Measurements from ENCODE around the gene SALL2.
A peak's percentile ranks its signal among the peaks of the same experiment; 100 is the strongest.

SALL2 gene

GRCh38 chr14:21535545-21536417 is 9.6 kb upstream of the SALL2 start:
- peaks cover 6% of the 10 kb centered on the region for H3K4me1 Mint-ChIP-seq (ENCODE audit: low read depth)
- H3K36me3 Mint-ChIP-seq (ENCODE audit: low read depth), result no peaks in the 10 kb centered on the region
- H3K27ac Mint-ChIP-seq, result no peak overlapping the region
- H3K4me3 Mint-ChIP-seq, result no peak overlapping the region
- H3K9me3 Mint-ChIP-seq, result no peaks in the 10 kb centered on the region
- peaks cover 56% of the 10 kb centered on the region for H3K27me3 Mint-ChIP-seq

DNA sequence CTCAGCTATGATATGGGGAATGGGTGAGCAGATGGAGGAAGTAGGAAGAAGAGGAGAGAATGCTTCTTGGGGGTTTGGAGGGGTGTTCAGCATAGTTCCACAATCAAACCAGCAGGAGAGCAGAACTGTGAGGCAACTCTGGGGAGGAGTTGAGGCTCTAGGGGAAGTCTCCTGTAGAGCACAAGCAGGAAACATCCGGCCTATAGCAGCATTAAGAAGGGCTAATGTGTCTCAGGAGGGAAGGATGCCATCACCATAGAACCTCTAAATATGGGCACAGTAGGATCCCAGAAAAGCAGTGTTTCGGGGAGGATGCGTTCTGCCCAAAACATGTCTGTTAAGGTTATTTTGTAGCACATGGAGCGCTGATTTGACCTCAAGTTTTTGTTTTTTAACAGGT is 8.4 kb upstream of the SALL2 start:
- H3K9me3 Mint-ChIP-seq, result no peaks in the 10 kb centered on the region
- no peak overlapping the region for H3K4me3 Mint-ChIP-seq
- H3K27ac Mint-ChIP-seq, result no peak overlapping the region
- H3K36me3 Mint-ChIP-seq (ENCODE audit: low read depth), result no peaks in the 10 kb centered on the region
- peaks cover 52% of the 10 kb centered on the region for H3K27me3 Mint-ChIP-seq
- H3K4me1 Mint-ChIP-seq (ENCODE audit: low read depth), result peaks cover 6% of the 10 kb centered on the region

GRCh38 chr14:21533294-21533693 is 7.1 kb upstream of the SALL2 start:
- Mint-ChIP-seq H3K4me1 (ENCODE audit: low read depth) (peaks cover 6% of the 10 kb centered on the region), H3K4me3 (no peak overlapping the region), H3K36me3 (ENCODE audit: low read depth) (no peaks in the 10 kb centered on the region), H3K27me3 (peaks cover 39% of the 10 kb centered on the region), H3K9me3 (no peaks in the 10 kb centered on the region), H3K27ac (no peak overlapping the region)

DNA sequence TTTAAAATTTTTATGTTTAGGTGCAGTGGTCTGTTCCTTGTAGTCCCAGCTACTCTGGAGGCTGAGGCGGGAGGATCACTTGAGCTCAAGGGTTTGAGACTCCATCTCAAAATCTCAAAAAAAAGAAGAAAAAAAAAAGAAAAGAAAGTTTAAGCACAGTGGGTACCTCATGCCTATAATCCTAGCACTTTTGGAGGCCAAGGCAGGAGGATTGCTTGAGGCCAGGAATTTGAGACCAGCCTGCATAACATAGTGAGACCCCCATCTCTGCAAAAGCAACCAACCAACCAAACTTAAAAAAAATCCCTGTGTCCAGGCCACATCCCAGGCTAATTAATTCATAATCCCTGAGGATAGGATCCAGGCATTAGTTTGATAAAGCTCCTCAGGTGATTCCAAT is 3.4 kb upstream of the SALL2 start:
- H3K9me3 Mint-ChIP-seq, result no peaks in the 10 kb centered on the region
- peaks cover 8% of the 10 kb centered on the region for H3K27me3 Mint-ChIP-seq
- H3K4me1 Mint-ChIP-seq (ENCODE audit: low read depth), result peaks cover 14% of the 10 kb centered on the region
- no peaks in the 10 kb centered on the region for H3K36me3 Mint-ChIP-seq (ENCODE audit: low read depth)
- H3K27ac Mint-ChIP-seq, result no peak overlapping the region
- H3K4me3 Mint-ChIP-seq, result no peak overlapping the region

DNA sequence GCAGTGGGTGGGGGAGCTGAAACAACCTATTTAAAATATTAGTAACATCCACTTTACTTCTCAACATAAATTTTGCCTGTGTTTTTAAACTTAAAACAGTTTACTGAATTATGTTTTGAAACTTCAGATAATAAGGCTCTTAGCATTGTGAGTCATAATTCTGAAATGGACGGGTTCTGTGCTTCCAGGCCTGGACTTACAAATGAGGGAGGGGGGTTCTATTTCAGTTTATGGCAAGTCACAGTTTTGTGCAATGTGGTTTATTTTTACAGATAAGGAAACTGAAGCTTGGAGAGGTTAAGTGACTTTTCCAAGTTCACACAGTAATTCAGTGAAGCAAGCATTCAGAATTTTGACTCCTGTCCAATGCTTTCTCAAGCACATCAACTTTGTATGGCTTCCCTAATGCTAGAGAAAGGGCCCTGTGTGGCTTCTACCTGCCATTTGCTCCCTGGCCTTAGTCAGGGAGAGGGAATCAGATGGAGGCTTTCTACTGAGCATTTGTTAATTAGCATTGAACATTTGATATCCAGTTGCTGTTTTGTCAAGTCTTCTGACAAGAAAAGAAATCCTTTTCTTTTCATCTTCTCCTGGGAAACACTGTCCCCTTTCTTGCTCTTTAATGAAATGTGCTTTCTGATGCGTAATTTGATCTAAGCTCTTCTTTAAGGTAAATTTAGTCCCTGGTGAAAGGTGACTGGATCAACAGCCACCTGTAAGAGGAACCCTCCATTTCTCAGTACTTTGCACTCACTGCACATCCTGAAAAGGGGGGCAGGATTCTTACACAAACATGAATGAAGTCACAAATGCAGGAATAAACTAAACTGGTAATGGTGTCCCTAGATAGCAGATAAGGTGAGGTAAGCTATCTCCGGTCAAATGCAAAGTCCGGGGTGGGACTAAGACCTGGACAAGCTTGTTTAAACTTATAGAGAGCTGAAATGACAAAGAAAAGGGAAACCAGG is 2.5 kb upstream of the SALL2 start:
- Mint-ChIP-seq H3K4me3 (no peak overlapping the region), H3K4me1 (ENCODE audit: low read depth) (peaks cover 14% of the 10 kb centered on the region), H3K9me3 (no peaks in the 10 kb centered on the region), H3K36me3 (ENCODE audit: low read depth) (no peaks in the 10 kb centered on the region), H3K27me3 (peaks cover 4% of the 10 kb centered on the region), H3K27ac (no peak overlapping the region)

DNA sequence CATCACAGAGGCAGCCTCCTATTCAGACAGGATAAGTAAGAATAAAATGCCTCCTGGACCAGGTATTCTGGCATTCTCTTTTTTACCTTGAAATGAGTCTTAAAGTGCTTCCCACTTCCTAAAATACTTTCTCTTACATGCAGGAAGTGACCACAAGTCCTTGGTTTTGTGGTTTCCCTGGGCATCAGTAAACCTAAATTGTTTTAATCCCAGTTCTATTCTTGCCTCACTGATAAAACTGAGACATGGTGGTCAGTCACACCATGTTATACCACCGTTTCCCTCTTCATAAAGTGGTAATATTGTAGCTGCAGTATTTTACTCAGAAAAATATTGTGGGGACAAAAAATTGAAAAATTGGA is 1.2 kb upstream of the SALL2 start:
- peaks cover 14% of the 10 kb centered on the region for H3K4me1 Mint-ChIP-seq (ENCODE audit: low read depth)
- H3K4me3 Mint-ChIP-seq, result peak overlapping the region; percentile 82
- H3K27me3 Mint-ChIP-seq, result no peaks in the 10 kb centered on the region
- peak overlapping the region; percentile 49 for H3K27ac Mint-ChIP-seq
- H3K36me3 Mint-ChIP-seq (ENCODE audit: low read depth), result no peaks in the 10 kb centered on the region
- no peaks in the 10 kb centered on the region for H3K9me3 Mint-ChIP-seq

DNA sequence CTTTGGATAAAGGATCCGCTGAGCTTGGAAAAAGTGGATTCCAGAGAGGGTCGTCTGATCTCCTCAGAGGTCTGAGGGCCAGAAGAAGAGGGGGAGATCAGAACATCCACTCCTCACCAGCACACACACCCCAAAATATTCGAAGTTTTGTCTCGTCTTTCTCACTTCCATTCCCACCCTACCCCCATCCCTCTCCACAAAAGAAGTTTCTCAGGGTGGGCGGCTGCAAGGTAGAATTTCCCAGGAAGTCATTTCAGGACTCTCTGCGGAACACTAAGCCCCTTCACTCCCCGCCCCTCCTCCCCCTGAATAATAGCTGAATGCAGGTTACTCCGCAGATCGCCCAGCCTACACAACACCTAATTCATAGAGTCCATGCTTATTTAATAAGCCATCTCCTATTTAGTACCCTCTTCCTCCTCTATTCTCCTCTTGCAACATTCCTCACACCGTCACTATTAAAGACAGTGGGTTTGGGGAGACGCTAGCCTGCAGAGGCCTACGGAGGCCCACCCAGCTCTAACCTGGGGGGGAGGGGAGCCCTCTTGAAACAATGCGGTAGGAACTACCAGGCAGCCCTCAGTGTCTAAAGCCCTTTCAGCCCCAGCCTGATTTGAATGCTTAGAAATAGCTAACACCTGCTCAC is 649 bp upstream of the SALL2 start:
- H3K9me3 Mint-ChIP-seq, result no peaks in the 10 kb centered on the region
- H3K4me3 Mint-ChIP-seq, result peak overlapping the region; percentile 82
- no peaks in the 10 kb centered on the region for H3K27me3 Mint-ChIP-seq
- H3K36me3 Mint-ChIP-seq (ENCODE audit: low read depth), result no peaks in the 10 kb centered on the region
- peak overlapping the region; percentile 49 for H3K27ac Mint-ChIP-seq
- H3K4me1 Mint-ChIP-seq (ENCODE audit: low read depth), result peaks cover 14% of the 10 kb centered on the region

GRCh38 chr14:21525571-21525961 is 580 bp downstream of the SALL2 start:
- Mint-ChIP-seq H3K27me3 (no peaks in the 10 kb centered on the region), H3K9me3 (no peaks in the 10 kb centered on the region), H3K4me1 (ENCODE audit: low read depth) (peaks cover 14% of the 10 kb centered on the region), H3K36me3 (ENCODE audit: low read depth) (no peaks in the 10 kb centered on the region), H3K4me3 (peak overlapping the region; percentile 82), H3K27ac (peak overlapping the region; percentile 84)

GRCh38 chr14:21524575-21525490 is 1.3 kb downstream of the SALL2 start:
- Mint-ChIP-seq H3K27me3 (no peaks in the 10 kb centered on the region), H3K4me3 (peak overlapping the region; percentile 82), H3K36me3 (ENCODE audit: low read depth) (no peaks in the 10 kb centered on the region), H3K9me3 (no peaks in the 10 kb centered on the region), H3K4me1 (ENCODE audit: low read depth) (peaks cover 14% of the 10 kb centered on the region), H3K27ac (peak overlapping the region; percentile 84)

GRCh38 chr14:21523203-21523602 is 2.9 kb downstream of the SALL2 start:
- H3K9me3 Mint-ChIP-seq, result no peaks in the 10 kb centered on the region
- no peaks in the 10 kb centered on the region for H3K27me3 Mint-ChIP-seq
- H3K4me1 Mint-ChIP-seq (ENCODE audit: low read depth), result peaks cover 14% of the 10 kb centered on the region
- H3K27ac Mint-ChIP-seq, result no peak overlapping the region
- H3K4me3 Mint-ChIP-seq, result no peak overlapping the region
- H3K36me3 Mint-ChIP-seq (ENCODE audit: low read depth), result no peaks in the 10 kb centered on the region

DNA sequence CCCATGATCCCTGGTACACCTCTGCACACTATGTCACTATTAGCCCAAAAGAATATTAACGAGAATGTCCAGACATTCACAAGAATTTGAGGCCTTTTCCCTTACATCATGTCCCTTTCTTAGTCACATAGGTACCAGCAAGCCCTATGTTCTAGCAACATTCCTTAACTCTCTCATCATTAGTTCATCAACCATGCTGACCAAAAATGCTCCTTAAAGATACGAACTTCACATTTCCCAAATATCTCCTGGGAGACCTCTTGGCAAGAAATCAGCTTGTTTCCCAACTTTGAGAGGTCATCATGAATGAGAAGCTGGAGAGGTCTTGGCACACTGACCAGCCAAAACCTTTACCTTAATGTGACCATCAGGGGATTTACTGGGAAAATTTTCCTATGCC is 4.6 kb downstream of the SALL2 start:
- peaks cover 4% of the 10 kb centered on the region for H3K4me1 Mint-ChIP-seq (ENCODE audit: low read depth)
- H3K36me3 Mint-ChIP-seq (ENCODE audit: low read depth), result no peaks in the 10 kb centered on the region
- H3K27me3 Mint-ChIP-seq, result no peaks in the 10 kb centered on the region
- H3K9me3 Mint-ChIP-seq, result no peaks in the 10 kb centered on the region
- no peak overlapping the region for H3K4me3 Mint-ChIP-seq
- H3K27ac Mint-ChIP-seq, result no peak overlapping the region

DNA sequence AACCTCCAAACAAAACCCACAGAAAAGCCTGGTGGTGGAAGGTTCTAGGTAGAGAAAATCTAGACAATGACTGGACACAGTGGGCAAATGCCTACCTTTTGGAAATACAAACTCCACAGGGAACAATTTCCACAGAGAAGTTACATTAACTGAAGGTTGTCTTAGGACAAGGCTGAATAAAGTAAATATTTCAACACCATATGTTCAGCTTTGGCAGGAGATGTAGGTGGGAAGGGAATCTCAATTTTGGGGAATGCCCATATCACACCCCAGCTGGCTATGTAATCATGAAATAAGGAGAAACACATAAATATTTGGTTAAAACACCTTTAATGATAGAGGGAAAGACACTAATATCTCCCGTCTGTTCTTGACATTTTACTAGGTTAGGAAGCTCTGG is 5.4 kb downstream of the SALL2 start:
- H3K27me3 Mint-ChIP-seq, result peaks cover 5% of the 10 kb centered on the region
- no peak overlapping the region for H3K4me3 Mint-ChIP-seq

GRCh38 chr14:21518725-21519124 is 7.4 kb downstream of the SALL2 start:
- no peak overlapping the region for H3K27ac Mint-ChIP-seq

More for the DNA sequence above, 5.4 kb downstream of the SALL2 start:
- Mint-ChIP-seq H3K9me3 (no peaks in the 10 kb centered on the region), H3K27ac (no peak overlapping the region), H3K4me1 (ENCODE audit: low read depth) (peaks cover 3% of the 10 kb centered on the region), H3K36me3 (ENCODE audit: low read depth) (no peaks in the 10 kb centered on the region)

DNA sequence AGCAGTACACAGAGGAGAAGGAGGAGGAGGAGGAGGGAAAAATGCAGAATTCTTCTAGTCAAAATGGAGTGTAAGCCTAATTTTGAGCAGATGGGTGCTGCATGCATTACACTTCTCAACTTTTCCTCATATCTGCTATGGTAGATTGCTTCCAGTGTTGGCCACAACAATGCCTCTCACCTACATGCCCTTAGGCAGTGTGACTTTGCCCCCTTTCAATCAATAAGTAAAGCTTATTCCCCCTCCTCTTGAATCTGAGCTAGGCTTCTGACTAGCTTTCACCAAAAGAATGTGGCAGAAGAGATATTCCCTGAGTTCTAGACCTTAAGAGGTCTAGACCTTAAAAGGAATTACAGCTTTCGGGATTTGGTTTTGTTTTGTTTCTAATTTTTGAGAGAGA is 11.8 kb downstream of the SALL2 start:
- Mint-ChIP-seq H3K27me3 (peaks cover 5% of the 10 kb centered on the region), H3K9me3 (no peaks in the 10 kb centered on the region), H3K36me3 (ENCODE audit: low read depth) (peaks cover 19% of the 10 kb centered on the region), H3K27ac (no peak overlapping the region), H3K4me1 (ENCODE audit: low read depth) (peaks cover 21% of the 10 kb centered on the region), H3K4me3 (no peak overlapping the region)

More at GRCh38 chr14:21518725-21519124, 7.4 kb downstream of the SALL2 start:
- peaks cover 5% of the 10 kb centered on the region for H3K27me3 Mint-ChIP-seq
- H3K4me3 Mint-ChIP-seq, result no peak overlapping the region
- no peaks in the 10 kb centered on the region for H3K9me3 Mint-ChIP-seq
- H3K36me3 Mint-ChIP-seq (ENCODE audit: low read depth), result no peaks in the 10 kb centered on the region
- H3K4me1 Mint-ChIP-seq (ENCODE audit: low read depth), result no peaks in the 10 kb centered on the region

Data from stimulated activated naive CD8-positive, alpha-beta T cell treated with anti-CD3 and anti-CD28 coated beads, Interleukin-15, Interleukin-2, amounts not matched to agents 100 ng/mL and 50 ng/mL, for 24 hours (primary cell).